PC-9 (cell line): ENCODE data around the gene ILDR1.

ENCODE experiments used
- CTCF ChIP-seq: fragments of 200-600 bp; sonication (generic); conservative IDR thresholded peaks from 2 replicates; pipeline ENCODE4 v1.6.1; 2017; ENCODE audit warnings: mixed run types, antibody characterized with exemption, mild to moderate bottlenecking, moderate library complexity
- EZH2 ChIP-seq: fragments of 200-600 bp; sonication (generic); IDR thresholded peaks from 2 replicates; pipeline ENCODE4 v1.8.0; 2017; ENCODE audit warnings: antibody characterized with exemption, low read depth

DNA sequence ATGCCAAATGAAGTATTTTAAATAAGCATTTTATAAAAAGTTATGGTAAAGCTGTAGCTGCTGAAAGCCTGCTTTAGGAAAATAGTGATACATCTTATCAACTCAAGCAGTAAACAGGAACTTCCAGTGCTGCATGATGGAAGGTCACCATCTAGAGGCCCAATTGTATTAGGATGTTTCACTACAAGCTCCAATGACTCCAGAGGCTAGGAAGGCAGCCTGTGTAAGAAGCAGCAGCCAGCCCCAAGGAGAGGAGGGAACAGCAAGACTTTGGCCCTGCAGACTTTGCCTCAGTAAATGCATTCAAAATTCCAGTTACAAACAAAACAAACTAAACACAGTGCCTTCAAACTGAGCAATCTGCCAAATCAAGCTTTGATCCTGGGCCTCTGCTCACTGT lies 32.1 kb downstream of the ILDR1 start:
- no peak for TF ChIP-seq EZH2
- 0 out of 2 replicates have a peak, but pooled peaks have one; percentile 32 for TF ChIP-seq CTCF
